ENCODE data around the gene XYLT1.

- peak in 2 of 4 experiments; percentile 11 to 22 for TF ChIP-seq CTCF (IDR thresholded peaks at IDR 0.05)
- peak; percentile 24 for TF ChIP-seq POLR2A (IDR thresholded peaks at IDR 0.05)
Observed at GRCh38 chr16:17304491-17305119, 166.2 kb downstream of the XYLT1 start.
